GM04503 (cell line): ENCODE measurements around the gene REV1.

Experiments
- DNase-seq: peaks from one replicate; pipeline ENCODE4 v3.0.0-alpha.2; 2012; ENCODE audit warnings: low read depth

Gene REV1

DNA sequence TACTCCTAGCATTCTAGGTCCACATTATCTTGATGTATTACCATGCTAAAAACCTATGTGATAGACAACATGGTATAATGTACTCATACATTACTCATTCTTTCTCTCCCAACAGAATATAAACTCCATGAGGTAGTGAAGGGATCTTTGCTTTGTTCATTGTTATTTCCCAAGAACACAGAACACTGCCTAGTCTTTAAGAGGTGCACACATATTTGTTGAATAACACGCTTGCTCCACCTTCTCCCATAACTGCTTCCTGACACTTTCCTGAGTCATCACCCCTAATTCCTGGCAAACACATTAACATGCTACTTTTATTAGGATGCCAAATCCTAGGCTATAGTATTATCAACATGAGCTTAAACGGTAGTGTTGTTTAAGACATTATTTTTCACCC is 41.3 kb downstream of the REV1 start:
- DNase-seq, result peak; percentile 22

DNA sequence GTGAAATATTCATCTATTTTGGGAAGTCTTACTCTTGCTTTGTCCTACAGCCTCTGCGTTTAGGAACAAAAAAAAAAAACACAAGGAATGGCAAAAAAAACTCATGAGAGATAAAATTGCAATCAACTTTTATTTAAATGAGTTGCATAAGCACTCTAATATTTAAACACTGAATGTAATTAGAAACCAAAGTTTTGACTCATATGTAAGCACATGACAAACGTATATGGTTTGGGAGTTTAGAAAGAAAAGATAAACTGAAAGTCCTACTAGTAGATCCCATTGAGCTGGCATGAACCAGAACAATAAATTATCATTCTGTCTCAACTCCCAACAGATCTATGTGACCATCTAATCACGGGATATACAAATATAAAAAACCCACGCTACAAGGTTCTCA is 44.8 kb downstream of the REV1 start:
- no peak for DNase-seq

DNA sequence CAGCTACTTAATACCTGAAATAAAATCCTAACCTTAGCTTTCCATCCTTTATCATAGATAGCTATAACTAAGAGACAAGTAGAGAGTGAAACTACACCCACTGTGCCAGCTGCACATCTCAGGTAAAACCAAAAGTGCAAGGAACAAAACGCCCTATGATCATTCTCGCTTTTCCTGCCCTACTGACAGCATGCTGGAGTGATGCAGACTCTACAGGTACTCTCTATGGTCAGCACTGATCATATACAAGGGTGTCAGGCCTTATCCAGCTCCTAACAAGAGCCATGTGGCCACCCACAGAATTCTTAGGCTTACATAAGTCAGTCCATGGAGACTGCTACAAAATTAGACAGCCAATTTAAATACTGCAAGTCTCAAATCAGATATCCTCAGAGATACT is 45.6 kb downstream of the REV1 start:
- no peak for DNase-seq

DNA sequence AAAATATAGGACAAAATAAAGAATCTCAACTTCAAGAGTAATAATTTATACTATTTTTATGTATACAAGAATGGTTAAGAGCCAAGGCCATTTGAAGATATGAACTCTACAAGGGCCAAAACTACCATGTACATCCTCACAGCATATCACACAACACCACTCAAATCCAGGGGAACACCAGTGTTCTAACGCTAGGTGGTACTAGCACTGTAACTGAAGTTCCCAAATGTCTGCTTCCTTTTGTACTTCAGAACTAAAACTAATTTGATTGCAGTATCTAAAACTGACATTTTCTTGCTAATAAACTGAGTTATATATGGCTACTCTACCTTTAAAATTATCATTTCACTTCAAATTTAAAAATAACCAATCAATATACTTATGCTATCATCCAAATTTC is 47.0 kb downstream of the REV1 start:
- no peak for DNase-seq

DNA sequence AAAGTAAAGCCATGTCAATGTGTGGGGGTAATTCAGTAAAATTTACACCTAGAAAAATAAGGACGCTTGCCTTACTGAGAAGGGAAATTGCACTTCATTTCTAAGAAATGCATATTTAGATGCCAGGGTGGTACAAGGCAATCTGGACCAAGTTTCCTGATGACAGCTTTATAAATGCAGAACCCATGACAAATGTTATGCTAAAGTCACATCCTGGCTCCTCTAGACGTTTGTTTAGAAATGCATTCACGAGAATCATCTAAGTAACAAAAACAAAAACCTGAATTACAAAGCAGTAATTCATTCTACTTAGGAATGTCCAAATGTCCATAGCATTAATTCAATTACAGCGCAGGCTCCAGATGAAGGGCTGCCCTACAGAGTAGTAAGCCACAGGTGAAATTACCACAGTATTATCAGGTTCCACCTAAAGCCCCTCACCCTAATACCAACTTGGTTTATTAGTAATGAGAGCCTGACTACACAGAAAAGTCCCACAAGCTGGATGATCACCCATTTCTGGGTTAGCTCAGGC is 49.8 kb downstream of the REV1 start:
- no peak for DNase-seq

DNA sequence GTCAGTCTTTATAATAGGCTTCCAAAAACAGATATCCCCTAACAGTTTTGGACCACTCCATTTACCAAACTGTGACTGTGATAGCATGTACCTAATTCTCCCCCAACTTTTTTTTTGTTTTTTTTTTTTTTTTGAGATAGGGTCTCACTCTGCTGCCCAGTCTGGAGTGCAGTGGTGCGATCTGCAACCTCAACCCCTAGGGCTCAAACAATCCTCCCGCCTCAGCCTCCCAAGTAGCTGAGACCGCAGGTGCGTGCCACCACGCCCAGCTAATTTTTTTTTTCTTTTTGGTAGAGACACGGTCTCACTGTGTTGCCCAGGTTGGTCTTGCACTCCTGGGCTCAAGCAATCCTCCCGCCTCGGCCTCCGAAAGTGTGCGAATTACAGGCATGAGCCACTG is 52.9 kb downstream of the REV1 start:
- DNase-seq, result no peak

DNA sequence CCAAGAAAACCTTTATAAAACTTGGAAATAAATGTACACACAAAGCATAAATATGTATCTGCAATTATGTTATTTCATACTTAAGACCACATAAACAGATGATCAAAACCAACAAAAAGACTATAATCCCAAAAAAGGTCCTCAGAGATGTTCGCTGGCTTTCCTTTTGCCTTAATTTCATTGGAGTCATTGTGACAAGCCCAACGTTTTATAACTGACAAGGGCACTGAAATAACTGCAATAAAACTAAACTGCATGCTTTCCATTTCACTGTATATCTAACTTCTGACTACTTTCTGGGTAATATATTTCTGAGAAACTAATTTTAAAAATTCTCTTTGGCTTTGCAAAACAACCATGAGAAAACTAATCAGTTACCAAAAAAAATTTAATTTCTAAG is 56.5 kb downstream of the REV1 start:
- DNase-seq, result no peak

DNA sequence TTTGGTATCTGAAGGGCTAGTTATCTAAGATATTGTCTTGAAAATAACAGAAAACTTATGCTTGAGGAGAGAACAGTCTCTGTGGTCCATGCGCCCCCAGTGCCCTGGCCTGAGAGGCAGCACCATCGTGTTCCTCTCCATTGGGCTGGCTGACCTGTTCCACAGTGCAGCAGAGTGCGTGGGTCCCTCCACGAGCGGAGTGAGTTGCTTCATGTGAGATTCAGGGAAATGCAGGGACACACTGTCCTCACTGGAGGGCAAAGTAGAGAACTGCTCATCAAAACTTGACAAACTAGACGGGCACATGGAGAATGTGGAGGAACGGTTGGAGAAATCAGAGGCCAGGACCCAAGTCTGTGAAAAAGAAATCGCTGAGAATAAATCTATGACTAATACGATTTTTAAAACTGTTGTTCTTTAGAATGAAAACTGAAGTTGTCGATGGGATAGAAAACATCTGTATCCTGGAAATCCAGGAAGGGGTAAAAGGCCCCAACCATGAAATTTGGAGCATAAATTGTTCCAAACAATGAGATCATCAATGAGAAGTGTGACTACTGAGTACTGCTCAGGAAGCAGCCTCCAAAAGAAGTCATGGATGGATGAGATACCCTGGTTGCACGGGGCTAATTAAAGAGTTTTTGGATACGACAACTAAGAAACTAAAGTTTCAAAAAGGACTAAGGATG is 58.1 kb downstream of the REV1 start:
- DNase-seq, result no peak

DNA sequence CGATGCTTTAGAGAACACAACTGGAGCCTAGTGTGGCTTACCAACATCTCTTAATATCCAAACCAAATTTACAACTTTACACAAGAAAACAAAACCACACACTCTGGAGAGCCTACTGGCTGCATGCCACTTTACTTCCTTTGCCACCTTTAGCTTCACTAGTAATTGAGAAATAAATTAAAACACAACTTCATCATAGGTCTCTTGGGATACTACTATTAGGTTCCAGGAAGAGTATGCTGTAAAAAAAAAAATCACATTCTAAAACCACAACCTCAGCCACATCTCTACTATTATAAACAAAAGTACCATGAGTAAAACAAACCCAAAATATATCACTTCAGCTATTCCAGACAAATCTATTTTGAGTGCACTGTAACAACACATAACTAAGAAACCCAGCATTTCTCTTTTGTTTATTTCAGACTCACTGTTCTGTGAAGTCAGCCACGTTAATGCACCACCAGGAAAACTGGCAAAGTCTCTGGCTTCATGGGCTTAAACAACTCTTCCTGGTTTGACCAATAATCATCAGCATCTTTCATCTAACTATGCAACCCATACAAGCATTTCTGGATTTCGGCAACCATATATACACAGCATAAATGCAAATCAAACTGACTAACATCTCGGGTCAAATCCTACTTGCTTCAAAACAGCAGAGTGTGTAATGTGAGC is 59.1 kb downstream of the REV1 start:
- peak; percentile 42 for DNase-seq

DNA sequence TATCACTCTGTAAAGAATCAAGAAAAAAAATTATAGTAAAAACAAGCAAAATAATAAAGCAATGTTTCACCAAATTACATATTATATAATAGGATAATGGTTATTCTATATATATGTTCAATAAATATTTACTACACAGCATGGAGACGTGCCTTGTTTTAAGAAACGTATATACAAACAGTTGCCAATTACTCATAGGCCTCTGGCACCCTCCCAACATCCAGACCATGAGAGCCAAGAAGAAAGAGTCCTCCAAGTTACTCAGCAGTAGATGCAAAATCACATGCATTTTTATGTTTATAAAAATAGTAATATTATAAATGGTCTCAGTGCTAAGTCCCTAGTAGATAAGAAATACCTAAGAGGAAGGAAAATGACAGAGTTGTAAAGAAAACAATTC is 64.8 kb downstream of the REV1 start:
- DNase-seq, result no peak

DNA sequence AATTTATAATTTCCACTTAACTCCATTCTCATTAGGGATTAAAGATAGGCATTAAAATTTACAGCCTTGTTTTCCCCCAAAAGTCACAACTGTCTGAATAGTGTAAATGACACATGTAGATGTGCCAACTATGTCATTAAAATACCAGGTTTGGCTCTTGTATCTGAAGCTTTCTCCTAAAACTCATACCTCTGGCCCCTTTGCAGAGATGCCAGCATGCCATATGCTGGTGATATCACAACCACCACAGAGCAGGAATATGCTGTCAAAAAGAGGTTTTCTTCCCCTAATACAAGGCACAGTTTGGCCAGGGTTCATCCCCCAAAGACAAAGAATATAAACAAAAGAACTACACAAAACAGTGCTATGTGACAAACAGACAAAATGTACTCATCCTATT is 65.4 kb downstream of the REV1 start:
- DNase-seq, result no peak

DNA sequence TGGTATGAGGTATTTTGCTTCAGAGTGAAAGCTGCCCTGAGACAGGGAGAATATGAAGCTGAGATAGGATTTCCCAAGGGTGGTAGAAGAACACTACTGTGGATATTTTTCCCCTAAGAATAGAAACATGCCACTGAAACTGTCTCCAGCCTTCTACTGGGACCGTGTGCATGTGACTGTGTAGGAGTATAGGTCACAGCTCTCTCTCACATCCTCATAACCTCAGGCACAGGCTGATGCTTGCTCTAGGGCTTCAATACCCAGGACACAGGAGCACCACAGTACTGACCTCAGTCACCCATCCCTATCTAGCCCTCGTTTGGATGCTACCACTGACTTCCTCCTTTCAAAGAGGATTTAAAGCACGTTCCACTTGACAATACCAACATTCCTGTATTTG is 67.2 kb downstream of the REV1 start:
- DNase-seq, result no peak

DNA sequence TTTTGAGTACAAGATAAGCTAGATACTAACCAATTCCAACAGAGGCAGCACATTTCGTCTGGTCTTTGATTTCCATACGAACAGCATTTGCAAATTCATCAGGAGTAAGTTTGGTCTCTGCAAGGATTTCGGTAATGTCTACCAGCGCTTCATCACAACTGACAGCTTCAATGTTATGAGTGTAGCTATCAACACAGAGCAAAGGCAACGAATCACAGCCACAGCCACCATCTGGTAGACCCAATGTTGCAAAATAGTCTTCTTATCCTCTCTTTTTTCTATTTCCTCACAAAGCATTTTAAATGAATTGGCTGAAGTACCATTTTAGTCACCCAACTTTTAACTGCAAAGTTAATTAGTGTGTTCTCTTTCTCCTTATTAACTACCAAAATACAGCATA is 68.3 kb downstream of the REV1 start:
- DNase-seq, result no peak

DNA sequence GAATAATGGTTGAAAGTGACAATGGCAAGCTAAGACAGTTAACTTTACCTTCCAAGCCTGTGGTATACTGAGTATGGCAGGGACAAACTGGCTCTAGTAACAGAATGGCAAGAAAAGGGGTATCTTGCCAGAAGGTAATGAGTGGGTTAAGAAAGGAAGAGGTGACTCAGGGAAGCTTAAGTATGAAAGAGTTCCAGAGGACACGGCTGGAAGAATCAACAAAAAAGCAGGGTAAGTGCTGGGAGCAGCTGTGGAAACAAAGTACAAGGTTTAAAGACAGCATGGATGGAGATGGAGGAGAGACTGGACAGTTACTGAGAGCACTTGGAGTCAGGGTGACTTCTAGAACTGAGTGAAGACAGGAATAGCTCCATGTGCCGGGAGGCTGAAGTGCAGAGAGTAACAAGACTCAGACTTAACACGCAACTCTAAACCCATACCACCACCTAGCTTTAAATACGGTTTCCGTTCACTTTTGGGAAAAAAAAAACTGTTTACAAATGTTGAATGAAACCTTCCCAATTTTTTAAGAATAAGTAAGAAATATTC is 69.0 kb downstream of the REV1 start:
- no peak for DNase-seq

DNA sequence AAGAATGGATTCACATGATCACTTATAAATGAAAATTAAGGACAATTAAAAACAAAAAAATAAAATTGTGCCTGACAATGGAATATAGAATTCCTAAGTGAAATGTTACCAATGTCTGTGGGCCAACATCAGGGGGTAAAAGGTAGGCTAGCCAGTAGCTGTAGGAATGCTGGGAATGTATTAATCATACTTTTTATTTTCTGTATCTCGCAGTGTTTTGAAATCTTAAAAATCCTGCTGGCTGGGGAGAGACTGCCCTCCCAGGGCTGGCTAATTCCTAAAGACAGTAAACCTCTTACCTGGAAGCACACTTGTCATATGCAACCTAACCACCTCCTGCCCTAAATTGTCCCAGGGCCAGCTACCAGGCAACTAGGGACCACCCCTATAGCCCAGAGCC is 69.8 kb downstream of the REV1 start:
- DNase-seq, result no peak

DNA sequence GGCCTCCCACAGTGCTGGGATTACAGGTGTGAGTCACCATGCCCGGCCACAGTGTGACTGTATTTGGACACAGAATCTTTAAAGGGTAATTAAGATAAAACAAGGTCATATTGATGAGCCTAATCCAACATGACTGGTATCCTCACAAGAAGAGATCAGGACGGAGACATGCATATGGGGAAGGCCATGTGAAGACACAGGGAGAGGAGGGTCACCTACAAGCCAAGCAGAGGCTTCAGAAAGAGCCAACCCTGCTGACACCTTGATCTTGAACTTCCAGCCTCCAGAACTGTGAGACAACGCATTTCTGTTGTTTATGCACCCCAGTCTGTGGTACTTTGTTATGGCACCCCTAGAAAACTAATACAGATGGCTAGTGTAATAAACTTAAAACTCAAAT is 72.4 kb downstream of the REV1 start:
- DNase-seq, result no peak

DNA sequence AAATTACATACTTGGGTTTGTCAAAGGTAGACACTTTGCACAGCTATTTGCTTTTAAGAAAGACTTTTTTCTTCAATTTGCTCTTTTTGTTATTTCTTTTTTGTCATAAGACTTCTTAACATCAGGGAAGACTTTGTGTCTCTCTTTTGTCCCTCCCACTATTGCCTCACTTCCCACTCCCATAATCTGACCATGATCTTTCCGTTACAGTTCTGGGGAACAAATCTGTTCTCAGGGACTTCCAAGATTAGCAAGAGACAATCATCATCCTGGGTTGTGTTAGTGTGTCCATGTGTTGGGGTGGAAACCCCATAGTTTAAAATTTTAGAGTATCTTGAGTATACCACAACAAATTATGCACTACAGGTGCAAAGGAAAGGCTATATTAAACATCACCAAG is 75.3 kb downstream of the REV1 start:
- no peak for DNase-seq

DNA sequence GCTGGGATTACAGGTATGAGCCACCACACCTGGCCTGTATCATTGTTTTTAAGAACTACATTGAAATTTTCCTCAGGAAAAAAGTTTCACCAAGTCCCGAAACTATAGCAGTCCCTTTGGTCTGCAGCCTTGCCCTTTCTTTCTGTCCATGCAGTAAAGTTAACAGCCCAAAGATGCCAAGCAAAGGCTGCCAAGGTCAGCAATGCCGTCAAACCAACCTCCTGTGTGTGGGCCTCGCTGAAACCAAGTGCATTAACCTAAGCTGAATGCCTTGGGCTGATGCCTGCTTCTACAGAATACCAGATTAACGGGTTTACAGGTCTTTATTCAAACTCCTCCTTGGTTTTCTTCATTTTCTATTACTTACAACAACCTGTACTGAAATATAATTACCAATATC is 79.5 kb downstream of the REV1 start:
- DNase-seq, result no peak

DNA sequence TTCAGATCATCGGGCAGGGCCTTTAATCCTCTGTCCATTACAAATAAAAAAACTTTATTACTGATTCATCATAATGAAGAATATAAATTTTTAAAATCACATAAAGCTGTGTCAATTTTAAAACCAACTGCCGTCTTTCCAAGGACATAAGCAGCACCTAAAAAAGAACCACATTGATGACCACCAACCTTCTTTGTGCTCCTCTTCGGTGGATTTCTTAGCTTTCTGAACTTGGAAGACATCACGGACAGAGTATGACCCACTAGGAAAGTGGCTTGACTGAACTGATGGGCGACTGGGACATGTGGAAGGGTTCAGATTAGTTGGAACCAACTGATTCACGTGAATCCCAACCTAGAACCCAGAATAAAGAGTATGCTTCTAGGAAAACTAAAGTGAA is 83.7 kb downstream of the REV1 start:
- no peak for DNase-seq

DNA sequence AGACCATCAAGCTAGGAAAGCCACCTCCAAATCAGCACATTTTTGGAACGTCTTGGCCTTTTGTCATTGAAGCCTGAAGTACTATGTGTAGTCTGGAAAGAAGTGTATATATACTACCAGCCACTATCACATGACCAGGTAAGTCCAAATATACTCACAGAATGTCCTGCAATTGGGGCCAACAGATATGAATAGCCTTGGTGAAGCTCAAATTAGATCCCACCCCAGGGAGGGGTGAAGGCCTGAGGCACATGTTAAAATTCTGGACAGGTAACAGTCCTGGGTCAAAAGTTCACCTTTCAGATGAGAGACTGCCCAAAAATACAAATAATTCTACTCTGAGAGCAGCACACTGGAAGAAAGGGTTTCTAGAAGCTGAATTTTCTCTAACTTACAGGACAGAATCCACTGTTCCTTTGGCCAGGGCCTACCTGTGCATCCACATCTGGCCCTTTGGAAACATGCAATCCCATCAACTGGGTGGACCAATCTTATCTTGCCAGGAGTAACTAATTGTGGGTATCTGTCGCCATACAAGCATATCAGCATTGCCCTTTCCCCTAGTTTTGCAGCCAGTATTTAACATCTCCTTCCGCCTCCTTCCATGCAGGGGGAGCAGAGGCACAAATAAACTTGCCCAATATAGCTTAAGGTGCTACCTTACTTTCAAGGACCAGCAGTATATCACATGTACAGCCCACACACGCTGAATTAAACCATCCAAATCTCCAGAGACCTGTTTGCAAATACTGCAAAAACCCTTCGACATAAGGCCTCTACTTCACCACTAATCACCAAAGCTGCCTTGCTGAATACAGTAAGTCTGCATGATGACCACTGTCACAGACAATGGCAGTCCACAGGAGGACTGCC is 84.8 kb downstream of the REV1 start:
- no peak for DNase-seq

DNA sequence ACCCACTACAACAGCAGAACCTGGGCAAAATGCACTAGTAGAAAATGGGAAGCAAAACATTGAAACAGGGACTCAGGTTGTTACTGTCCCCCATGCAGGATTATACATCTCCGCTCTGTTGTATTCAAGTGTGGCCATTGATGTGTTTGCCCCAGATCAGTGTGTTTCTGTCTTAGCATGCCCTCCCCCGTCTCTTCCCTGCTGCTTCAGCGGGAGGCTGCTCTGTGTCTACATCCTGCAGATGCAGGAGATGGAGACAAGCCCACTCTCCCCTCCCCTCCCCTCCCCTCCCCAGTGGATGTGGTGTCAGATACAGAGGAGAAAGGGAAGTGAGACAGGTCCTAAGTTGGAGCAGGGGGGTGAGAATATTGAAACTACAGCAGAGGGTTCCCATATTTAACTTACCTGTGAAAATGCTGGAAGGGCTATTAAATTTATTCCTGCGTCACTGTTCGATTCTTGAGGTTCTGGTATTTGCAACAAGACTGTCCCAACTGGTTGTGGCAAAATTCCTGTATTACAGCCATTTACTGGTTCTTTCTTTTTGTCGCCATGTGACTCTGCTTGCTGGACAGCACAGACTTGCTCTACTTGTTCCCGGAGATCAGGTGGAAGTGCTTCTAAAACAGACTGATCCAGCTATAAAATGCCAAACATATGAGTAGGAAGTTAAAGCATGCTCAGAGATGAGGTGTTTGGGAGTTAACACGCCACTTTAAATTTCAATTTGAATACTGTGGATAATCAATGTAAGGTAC is 85.6 kb downstream of the REV1 start:
- DNase-seq, result no peak

DNA sequence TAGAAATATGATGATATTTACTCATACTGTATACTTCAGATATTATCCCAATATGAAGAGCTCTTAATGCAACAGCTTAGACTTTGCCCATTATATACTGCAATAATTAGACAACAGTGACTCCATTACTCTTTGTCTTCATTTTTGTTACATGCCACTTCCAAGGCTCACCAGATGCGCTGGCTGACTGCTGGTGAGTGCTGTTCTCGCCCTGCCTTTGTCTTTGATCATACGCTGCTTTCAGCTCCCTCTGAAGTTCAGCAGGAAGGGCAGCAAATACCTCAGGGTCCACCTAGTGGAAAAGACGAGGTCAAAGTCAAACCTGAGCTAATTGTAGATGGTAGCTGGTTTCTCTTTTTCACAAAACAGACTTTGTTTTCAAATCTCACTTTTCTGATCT is 86.3 kb downstream of the REV1 start:
- DNase-seq, result no peak
